ENCODE results near the gene BNC2.

DNA sequence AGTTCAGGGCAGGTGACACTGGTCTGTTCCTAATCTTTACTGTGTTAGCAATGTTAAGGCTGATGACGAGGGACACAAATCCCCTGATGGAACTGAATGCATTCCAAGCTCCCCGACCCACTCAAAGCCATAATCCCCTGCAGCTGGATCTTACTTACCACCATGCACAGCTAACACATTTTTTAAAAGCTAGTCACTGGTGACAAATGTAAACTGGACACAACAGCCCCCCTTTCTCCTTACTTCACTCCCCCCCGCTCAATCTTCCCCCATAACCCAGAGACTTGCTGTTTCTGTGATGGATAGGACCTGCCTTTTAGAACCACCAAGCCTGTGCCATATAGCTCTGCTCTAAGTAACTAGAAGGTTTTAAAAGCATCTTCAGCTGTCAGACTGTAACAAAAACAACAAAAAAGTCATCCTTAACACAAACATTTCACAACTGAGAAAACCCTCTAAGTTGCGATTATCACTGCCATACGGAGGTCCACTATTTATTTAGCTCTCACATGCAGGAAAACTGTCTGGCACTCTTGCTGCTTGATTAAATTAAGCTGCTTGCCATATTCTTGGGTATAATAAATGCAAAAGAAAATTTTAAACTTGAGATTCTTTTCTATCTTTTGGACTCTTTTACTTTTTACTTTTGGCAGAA lies 44.4 kb downstream of the BNC2 start:
- TF ChIP-seq, protein P1, sequence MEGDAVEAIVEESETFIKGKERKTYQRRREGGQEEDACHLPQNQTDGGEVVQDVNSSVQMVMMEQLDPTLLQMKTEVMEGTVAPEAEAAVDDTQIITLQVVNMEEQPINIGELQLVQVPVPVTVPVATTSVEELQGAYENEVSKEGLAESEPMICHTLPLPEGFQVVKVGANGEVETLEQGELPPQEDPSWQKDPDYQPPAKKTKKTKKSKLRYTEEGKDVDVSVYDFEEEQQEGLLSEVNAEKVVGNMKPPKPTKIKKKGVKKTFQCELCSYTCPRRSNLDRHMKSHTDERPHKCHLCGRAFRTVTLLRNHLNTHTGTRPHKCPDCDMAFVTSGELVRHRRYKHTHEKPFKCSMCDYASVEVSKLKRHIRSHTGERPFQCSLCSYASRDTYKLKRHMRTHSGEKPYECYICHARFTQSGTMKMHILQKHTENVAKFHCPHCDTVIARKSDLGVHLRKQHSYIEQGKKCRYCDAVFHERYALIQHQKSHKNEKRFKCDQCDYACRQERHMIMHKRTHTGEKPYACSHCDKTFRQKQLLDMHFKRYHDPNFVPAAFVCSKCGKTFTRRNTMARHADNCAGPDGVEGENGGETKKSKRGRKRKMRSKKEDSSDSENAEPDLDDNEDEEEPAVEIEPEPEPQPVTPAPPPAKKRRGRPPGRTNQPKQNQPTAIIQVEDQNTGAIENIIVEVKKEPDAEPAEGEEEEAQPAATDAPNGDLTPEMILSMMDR (IDR thresholded peaks at IDR 0.05) = no peak
- TF ChIP-seq POLR2A (IDR thresholded peaks at IDR 0.05) = no peak
